Panc1 (cell line): ENCODE results near the gene THBS2. TPM values are rescaled to one million over a fixed set of nuclear protein-coding genes. Genes with fewer than 3 reads are reported as not detected.

ENCODE experiments used
- ATAC-seq: fragments of 200-7000 bp; cut with Tn5 transposase; 2 replicates; pipeline ENCODE4 v1.9.1; 2020; ENCODE audit warnings: mild to moderate bottlenecking, moderate library complexity
- BruUV-seq: library from RNA; stranded (reverse); fragments of 400-500 nt; replicated peaks from 2 replicates; lab custom pipeline; 2021; lab: Mats Ljungman, UMichigan
- CTCF ChIA-PET: fragments of 300-600 bp; sonication (Branson Sonifier 250); formaldehyde crosslinking; loops from one replicate; lab custom pipeline; 2022; ENCODE audit warnings: antibody characterized with exemption; lab: Charles Lee
- POLR2A ChIA-PET: fragments of 300-600 bp; sonication (Branson Sonifier 250); formaldehyde crosslinking; loops from one replicate; lab custom pipeline; 2022; ENCODE audit warnings: antibody characterized with exemption; lab: Charles Lee
- DNase-seq: peaks from one replicate; pipeline ENCODE4 v3.0.0-alpha.2; 2010; ENCODE audit warnings: low read depth, low spot score
- H3K27ac ChIP-seq: 2 replicates; pipeline ENCODE4 v1.5.1; 2011; ENCODE audit warnings: mild to moderate bottlenecking, low read length, inconsistent platforms
- H3K27me3 ChIP-seq: fragments of 200-500 bp; sonication (Bioruptor generic); 2 replicates; pipeline ENCODE4 v1.6.0; 2014; ENCODE audit warnings: low read length, inconsistent platforms; ENCODE audit not compliant: control insufficient read depth, insufficient read depth
- H3K36me3 ChIP-seq: fragments of 200-500 bp; sonication (Bioruptor generic); 2 replicates; pipeline ENCODE4 v1.5.1; 2014; ENCODE audit warnings: inconsistent platforms, mild to moderate bottlenecking, low read length, moderate library complexity; ENCODE audit not compliant: control insufficient read depth, insufficient read depth
- H3K4me1 ChIP-seq: 2 replicates; pipeline ENCODE4 v1.5.1; 2011; ENCODE audit warnings: inconsistent platforms, mild to moderate bottlenecking, low read length, moderate library complexity; ENCODE audit not compliant: control insufficient read depth, insufficient read depth
- H3K4me3 ChIP-seq, 2 experiments: 2 replicates each; pipeline ENCODE4 v1.5.1; 2011 to 2012; ENCODE audit warnings: low read depth in 2 of 2, low read length in 2 of 2, mild to moderate bottlenecking in 2 of 2, inconsistent platforms in 1 of 2, moderate library complexity in 1 of 2
- H3K9me3 ChIP-seq: fragments of 200-500 bp; sonication (Bioruptor generic); 2 replicates; pipeline ENCODE4 v1.5.1; 2014; ENCODE audit warnings: low read depth, mild to moderate bottlenecking, inconsistent platforms, low read length, moderate library complexity; ENCODE audit not compliant: control insufficient read depth, insufficient read depth
- POLR2AphosphoS5 ChIP-seq: IDR thresholded peaks from 2 replicates; pipeline ENCODE4 v1.6.1; 2012; ENCODE audit warnings: mild to moderate bottlenecking, low read depth, low read length, moderate library complexity
- SIN3A ChIP-seq: IDR thresholded peaks from 2 replicates; pipeline ENCODE4 v1.6.1; 2012; ENCODE audit warnings: low read depth, mild to moderate bottlenecking, low read length, moderate library complexity, borderline replicate concordance; ENCODE audit not compliant: insufficient read depth
- TCF7L2 ChIP-seq: IDR thresholded peaks from 2 replicates; pipeline ENCODE4 v1.6.1; 2011; ENCODE audit warnings: mild to moderate bottlenecking, low read depth, low read length, inconsistent platforms
- in situ Hi-C: cut with HindIII; loops from 2 replicates; pipeline ENCODE4 v1.10.0; 2016; ENCODE audit warnings: low sequenced_read_pairs, low pct_unique_long_range_greater_than_20kb
- intact Hi-C: fragments of 100-400 bp; cut with micrococcal nuclease; formaldehyde crosslinking; loops from one replicate; pipeline ENCODE4 v1.10.0; 2022; ENCODE audit not compliant: unreplicated experiment
- total RNA-seq: library from RNA; stranded (reverse); gene quantifications from one replicate; pipeline ENCODE4 v1.2.1, GENCODE V29; 2021; ENCODE audit not compliant: unreplicated experiment
- TF ChIP-seq, protein P1 (sequence below): fragments of 450-650 bp; IDR thresholded peaks from 2 replicates; pipeline ENCODE4 v1.5.1; 2017; ENCODE audit warnings: mild to moderate bottlenecking
- TF ChIP-seq, protein P2 (sequence below), 2 experiments: IDR thresholded peaks; 2 replicates each; pipeline ENCODE4 v1.6.1; 2011 to 2012; ENCODE audit warnings: low read depth in 2 of 2, control low read depth in 1 of 2, low read length in 1 of 2, mild to moderate bottlenecking in 1 of 2, moderate library complexity in 1 of 2; ENCODE audit not compliant: insufficient read depth in 1 of 2

Gene THBS2
- total RNA-seq, 1 experiment from 2014 or later = 0.05 TPM

DNA sequence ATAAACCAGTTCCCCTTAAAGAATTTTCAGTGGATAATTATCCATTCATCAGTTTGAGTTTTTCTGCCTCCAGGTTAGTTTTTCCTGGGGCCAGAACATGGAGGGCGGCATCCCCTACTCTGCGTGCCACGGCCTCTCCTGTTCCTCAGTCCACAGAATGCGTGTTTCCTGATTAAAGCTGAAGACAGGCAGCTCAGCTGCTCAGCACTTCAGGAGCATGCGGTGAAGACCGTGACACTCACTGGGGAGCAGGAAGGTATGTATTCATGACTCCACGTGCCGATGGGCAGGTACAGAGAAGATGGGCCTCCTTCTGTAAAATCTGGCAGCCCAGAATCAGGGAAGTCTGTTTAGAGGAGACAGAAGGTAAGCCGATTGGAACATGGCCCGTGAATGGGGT lies 2.0 kb upstream of the THBS2 start:
- ChIA-PET POLR2A (no interaction called here), CTCF (no interaction called here)
- DNase-seq (no peak), ATAC-seq (no peak)
- H3K27me3 ChIP-seq = peaks cover 10% of the 10 kb centered on the region; the same call in 1 of the 2 replicates
- TF ChIP-seq, protein P1, sequence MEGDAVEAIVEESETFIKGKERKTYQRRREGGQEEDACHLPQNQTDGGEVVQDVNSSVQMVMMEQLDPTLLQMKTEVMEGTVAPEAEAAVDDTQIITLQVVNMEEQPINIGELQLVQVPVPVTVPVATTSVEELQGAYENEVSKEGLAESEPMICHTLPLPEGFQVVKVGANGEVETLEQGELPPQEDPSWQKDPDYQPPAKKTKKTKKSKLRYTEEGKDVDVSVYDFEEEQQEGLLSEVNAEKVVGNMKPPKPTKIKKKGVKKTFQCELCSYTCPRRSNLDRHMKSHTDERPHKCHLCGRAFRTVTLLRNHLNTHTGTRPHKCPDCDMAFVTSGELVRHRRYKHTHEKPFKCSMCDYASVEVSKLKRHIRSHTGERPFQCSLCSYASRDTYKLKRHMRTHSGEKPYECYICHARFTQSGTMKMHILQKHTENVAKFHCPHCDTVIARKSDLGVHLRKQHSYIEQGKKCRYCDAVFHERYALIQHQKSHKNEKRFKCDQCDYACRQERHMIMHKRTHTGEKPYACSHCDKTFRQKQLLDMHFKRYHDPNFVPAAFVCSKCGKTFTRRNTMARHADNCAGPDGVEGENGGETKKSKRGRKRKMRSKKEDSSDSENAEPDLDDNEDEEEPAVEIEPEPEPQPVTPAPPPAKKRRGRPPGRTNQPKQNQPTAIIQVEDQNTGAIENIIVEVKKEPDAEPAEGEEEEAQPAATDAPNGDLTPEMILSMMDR = no peak
- TF ChIP-seq POLR2AphosphoS5 (no peak), TCF7L2 (no peak), SIN3A (no peak)
- TF ChIP-seq, protein P2, sequence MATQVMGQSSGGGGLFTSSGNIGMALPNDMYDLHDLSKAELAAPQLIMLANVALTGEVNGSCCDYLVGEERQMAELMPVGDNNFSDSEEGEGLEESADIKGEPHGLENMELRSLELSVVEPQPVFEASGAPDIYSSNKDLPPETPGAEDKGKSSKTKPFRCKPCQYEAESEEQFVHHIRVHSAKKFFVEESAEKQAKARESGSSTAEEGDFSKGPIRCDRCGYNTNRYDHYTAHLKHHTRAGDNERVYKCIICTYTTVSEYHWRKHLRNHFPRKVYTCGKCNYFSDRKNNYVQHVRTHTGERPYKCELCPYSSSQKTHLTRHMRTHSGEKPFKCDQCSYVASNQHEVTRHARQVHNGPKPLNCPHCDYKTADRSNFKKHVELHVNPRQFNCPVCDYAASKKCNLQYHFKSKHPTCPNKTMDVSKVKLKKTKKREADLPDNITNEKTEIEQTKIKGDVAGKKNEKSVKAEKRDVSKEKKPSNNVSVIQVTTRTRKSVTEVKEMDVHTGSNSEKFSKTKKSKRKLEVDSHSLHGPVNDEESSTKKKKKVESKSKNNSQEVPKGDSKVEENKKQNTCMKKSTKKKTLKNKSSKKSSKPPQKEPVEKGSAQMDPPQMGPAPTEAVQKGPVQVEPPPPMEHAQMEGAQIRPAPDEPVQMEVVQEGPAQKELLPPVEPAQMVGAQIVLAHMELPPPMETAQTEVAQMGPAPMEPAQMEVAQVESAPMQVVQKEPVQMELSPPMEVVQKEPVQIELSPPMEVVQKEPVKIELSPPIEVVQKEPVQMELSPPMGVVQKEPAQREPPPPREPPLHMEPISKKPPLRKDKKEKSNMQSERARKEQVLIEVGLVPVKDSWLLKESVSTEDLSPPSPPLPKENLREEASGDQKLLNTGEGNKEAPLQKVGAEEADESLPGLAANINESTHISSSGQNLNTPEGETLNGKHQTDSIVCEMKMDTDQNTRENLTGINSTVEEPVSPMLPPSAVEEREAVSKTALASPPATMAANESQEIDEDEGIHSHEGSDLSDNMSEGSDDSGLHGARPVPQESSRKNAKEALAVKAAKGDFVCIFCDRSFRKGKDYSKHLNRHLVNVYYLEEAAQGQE (IDR thresholded peaks at IDR 0.05; ENCODE audit: insufficient read depth in 1 of 2, low read depth in 2 of 2, low read length in 1 of 2) = no peak
- intact Hi-C loops = no loop called here
- no TSS peak for BruUV-seq
- H3K9me3 ChIP-seq = no peaks in the 10 kb centered on the region
- no peaks in the 10 kb centered on the region for H3K36me3 ChIP-seq
- in situ Hi-C loops = no loop called here
- peaks cover 3% of the 10 kb centered on the region; the same call in 1 of the 2 replicates for H3K4me1 ChIP-seq
- no peak overlapping the region for H3K4me3 ChIP-seq
- H3K27ac ChIP-seq = no peak overlapping the region

DNA sequence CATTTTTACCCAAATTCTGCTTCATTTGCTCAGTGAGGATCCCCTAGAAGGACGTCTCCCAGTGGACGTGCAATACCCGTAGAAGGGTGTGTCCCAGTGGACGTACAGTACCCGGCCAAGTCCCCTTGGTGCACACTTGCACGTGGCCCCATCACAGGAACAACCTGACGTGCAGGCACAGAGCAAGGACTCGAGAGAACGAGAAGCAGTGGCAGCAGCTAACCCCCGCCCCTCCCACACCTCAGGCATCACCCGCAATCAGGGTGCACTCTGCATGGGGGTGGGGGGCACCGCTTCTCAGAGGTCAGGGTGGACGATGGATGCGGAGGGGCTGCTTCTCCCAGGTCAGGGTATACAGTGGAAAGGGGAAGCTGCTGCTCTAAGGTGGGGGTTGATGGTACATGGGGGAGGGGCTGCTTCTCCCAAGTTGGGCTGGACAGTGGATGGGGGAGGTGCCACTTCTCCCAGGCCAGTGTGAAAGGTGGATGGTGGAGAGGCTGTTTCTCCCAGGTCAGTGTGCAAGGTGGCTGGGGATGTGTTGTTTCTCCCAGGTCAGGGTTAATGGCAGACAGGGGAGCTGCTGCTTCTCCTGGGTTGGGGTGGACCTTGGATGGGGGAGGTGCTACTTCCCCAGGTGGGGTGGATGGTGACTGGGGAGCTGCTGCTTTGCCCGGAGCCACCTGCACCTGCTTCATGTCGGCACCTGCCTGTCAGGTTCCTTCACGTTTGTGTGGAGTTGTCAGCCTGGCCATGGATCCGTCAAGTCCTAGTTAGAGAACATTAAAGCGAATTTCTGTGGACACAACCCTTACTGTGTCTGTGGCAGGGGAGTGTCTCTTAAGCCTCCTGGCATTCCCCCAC lies 1.0 kb upstream of the THBS2 start:
- no peak overlapping the region for H3K4me3 ChIP-seq
- intact Hi-C loops (no loop called here), in situ Hi-C loops (no loop called here)

More for the DNA sequence above, 1.0 kb upstream of the THBS2 start:
- no peak for TF ChIP-seq TCF7L2
- no peak for TF ChIP-seq POLR2AphosphoS5
- TF ChIP-seq, protein P1 = no peak
- no peak for TF ChIP-seq SIN3A
- TF ChIP-seq, protein P2 (IDR thresholded peaks at IDR 0.05; ENCODE audit: insufficient read depth in 1 of 2, low read depth in 2 of 2, low read length in 1 of 2) = no peak
- POLR2A ChIA-PET = no interaction called here
- DNase-seq (no peak), ATAC-seq (no peak)
- H3K4me1 ChIP-seq = peaks cover 3% of the 10 kb centered on the region; the same call in 1 of the 2 replicates
- H3K27ac ChIP-seq = no peak overlapping the region
- CTCF ChIA-PET = no interaction called here
- BruUV-seq = no TSS peak
- H3K36me3 ChIP-seq = no peaks in the 10 kb centered on the region
- H3K9me3 ChIP-seq = no peaks in the 10 kb centered on the region
- H3K27me3 ChIP-seq = peaks cover 10% of the 10 kb centered on the region; the same call in 1 of the 2 replicates
